HG02763 (cell line): Measurements from ENCODE around the gene KMO.

Source experiments
- ATAC-seq: cut with Tn5 transposase; IDR thresholded peaks from one replicate; pipeline ENCODE4 v1.9.1; 2021; ENCODE audit warnings: mild to moderate bottlenecking, moderate library complexity; ENCODE audit not compliant: unreplicated experiment

KMO gene

DNA sequence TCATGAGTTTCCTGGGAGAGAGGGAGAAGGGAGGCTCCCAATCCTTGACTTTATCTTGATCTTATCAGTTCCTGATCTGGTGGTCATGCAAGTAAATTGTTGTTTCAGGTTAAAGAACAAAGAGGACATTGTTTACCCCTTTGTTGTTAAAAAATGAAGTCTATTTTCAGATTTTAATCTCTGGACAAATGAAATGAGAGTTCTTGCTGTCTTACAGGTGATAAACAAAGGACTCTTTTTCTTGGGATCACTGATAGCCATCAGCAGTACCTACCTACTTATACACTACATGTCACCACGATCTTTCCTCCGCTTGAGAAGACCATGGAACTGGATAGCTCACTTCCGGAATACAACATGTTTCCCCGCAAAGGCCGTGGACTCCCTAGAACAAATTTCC lies 59.6 kb downstream of the KMO start:
- no peak for ATAC-seq

GRCh38 chr1:241592273-241592958 lies 60.2 kb downstream of the KMO start:
- peak; percentile 52 for ATAC-seq

DNA sequence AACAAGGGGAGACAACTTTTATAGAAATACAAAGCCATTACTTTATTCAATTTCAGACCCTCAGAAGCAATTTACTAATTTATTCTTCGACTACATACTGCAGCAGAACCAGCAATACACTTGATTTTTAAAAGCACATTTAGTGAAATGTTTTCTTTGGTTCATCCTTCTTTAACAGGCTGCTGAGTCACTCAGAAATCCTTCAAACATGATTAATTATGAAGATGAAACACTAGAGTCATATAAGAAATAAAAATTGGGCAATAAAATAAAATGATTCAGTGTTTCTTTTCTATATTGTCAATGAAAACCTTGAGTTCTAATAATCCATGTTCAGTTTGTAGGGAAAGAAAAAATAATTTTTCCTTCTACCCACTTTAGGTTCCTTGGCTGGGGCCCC lies 61.0 kb downstream of the KMO start:
- no peak for ATAC-seq

- ATAC-seq: no peak
Measured at GRCh38 chr1:241596633-241597032, 64.5 kb downstream of the KMO start.

GRCh38 chr1:241598249-241598648 lies 66.1 kb downstream of the KMO start:
- ATAC-seq: peak; percentile 30

GRCh38 chr1:241600496-241600901 lies 68.3 kb downstream of the KMO start:
- peak; percentile 84 for ATAC-seq

DNA sequence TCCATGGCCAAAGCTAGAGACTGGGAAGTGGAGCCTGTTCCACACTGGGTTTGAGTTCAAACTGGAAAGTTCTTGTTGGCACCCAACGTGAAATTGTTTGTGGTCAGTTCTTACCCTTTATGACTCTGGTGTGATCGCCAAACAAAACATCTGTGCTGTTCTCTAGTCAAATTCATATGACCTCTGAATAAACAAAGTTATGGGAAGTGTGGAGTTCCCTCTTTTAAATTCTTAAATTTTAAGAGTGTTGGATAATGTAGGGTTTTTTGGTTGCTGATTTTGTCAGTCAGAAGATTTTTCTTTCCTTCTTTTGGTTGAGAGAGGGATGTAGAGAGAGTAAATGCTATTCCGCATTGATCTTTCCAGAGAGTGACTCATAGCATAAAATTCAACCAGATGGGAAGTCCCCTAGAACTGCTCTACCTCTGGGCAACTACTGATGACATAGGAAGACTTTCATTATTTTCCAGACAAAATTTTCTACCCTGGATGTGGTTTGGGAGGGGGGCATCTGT lies 71.6 kb downstream of the KMO start:
- no peak for ATAC-seq

DNA sequence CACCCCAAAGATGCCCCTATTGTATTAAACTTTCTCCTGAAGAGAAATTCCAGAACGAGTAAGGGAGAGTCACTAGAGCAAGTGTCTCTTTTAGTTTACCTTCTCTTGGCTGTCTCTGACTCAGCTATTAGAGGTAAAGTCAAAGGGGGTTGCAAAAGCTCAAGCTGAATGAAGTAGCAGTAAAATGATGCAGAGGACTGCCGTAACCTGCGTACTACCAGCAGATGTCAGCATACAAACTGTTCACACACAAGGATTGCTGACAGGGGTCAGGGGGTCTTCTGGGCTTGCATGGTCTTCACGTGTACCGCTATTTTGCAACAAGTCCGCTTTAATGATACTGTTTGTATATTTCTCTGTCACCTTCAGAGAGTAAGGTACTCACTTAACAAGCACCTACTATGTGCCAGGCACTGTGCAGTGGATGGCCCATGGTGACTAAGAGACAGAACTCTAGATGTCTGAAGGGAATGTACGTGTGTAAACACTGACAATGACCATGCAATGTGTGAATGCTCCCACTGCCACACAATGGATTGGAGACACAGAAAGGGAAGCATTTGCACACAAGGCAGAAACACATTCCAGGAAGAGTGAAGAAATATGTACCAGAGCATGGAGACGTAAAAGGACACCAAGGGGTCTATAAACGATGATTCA lies 73.1 kb downstream of the KMO start:
- no peak for ATAC-seq

- ATAC-seq: no peak
Measured at GRCh38 chr1:241606544-241606943, 74.4 kb downstream of the KMO start.

- ATAC-seq: no peak
Measured at GRCh38 chr1:241607497-241607896, 75.3 kb downstream of the KMO start.

- no peak for ATAC-seq
Measured at GRCh38 chr1:241608379-241609033, 76.3 kb downstream of the KMO start.

DNA sequence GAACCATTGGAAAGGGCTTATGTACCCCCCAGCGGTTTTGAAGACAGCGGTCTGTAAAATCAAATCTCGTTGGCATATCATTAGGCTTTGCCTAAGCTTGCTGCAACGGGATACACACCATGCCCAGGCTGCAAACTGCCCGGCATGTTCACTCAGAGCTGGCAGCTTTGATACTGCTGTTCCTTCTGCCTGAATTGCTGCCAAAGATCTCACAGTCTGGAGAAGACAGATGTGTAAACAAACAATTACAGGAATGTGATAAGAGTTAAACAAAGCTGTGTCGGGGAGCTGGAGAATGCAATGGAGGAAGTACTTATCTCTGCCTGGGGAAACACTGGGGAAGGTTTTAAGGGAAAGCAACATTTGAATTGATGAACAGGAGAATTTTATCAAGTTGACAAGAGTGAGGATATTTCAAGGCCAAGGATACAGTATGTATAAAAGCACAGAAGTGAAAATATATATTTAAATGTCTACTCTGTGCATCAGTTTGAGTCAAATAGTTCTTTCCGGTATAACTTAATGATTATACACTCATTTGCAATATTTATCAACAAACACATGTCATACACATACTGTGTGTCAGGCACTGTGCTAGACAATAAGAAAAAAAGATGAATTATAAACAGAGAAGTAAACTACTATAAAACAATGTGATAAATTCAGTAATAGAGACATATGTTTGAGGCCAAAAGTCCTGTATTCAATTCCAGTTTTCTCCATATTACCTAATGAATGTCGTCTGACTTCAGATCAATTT lies 78.1 kb downstream of the KMO start:
- no peak for ATAC-seq

GRCh38 chr1:241611063-241611462 lies 78.9 kb downstream of the KMO start:
- ATAC-seq: peak; percentile 88

DNA sequence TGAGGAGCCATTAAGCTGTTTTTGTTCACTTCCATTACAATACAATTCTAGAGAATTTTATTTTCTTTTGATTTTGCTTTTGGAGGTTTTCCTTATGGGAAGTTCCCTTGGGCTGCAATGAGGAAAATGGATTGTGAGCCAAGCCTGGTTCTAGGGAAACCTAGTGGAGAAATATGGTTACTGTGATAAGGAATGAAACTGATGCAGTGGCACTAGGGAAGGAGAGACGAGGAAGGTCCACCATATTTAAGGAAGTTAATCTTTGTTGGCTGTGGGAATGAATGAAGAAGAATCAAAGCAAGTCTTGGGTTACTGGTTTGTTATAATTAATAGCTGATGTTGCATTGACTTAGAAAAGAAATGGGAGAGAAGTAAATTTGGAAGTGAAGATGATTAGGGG lies 79.6 kb downstream of the KMO start:
- no peak for ATAC-seq

DNA sequence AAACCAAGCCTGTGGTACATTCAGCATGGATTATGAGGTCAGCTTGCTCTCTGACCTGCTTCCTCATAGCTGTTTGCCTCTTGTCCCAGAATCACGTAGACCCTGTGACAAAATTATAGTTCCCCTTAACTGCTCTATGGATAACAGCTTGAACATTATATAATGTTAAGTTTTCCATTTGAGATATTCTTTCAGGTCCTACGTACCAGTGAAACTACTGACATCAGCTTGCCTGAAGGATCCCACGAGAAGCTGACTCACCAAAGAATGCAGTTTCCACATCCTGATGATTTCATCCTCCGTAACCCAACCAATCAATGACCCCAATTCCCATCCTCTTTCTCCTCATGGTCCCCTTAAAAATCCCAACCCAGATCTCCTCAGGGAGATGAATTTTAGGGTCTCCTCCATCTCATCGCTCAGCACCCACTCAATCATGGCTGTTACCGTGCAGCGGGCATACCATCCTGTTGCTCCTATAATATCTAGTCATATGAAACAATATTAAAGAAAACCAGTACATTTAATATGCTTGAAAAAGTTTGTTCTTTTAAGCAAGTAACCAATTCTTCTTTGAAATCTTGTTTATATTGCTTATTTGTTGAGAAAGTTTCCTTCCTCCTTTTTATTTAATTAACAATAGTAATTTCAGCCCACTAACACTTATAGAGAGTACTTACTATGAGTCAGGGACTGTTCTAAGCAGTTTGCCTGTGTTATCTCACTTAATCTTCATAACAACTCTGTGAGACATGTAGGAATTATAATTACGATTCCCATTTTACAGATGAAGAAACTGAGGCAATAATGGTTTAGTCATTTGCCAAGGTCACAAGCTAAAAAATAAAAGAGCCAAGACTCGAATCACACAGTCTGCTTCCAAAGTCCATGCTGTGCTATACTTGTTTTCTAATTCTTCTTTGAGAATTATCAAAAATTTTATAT lies 80.6 kb downstream of the KMO start:
- ATAC-seq: no peak

GRCh38 chr1:241614144-241614543 lies 82.0 kb downstream of the KMO start:
- no peak for ATAC-seq

- no peak for ATAC-seq
Measured at GRCh38 chr1:241614572-241614971, 82.4 kb downstream of the KMO start.

DNA sequence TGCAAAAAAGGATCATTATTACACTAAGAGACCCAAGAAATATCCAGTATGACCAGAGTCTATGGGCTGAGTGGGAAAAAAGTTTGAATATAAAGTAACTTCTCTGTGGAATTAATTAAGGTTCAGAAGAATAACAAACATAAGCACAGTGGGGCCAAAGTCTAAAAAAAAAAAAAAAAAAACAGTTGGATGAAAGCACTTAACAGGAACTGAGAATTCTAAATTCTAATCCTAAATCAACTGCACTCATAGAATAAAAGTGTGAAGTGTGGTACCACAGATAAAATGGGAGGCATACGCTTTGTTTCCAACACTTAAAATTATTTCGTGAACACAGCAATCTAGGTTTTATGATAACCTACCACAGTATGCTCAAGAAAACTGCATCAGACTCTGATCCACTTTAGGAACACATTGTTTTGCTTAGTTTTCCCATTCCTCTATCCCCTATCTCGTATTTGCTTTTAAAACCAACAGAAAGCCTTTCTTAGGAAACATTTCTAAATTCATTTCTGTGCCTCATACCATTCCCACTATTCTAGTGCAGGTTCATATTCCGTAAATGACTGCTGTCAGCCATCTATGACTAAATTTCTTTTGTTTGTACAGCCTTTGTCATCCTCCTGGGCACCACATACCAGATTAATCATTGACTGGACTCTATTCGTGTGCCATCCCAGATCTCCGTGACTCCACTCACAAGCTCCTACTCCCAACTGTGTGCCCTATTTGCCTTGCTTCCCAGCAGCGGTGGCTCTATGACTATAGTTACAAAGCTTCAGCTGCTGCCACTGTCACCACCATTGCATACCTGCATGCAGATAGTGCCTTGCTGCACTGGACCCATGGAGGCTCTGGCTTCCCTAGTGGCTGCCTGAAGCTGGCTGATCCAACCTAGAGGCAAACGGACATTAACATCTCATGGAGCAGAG lies 83.1 kb downstream of the KMO start:
- ATAC-seq: no peak

DNA sequence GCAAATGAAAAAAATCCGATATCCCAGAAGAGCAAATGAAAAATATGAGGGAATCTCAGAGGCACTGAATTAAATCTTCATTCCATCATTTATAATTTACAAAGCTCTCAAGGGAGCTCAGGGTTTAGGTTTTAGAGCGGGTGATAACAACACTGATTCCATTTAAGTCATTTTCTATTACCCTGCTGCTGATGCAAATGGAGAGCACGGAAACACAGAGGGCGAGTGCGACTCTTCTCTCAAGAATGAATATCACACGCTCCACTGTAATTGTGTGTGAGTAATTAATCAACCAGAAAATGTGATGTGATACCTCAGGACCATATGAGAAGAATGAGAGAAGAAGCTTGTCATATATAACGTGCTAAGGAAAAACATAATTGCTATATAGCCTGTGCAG lies 85.2 kb downstream of the KMO start:
- no peak for ATAC-seq
